Measurements from ENCODE around the gene MSL2.
A peak's percentile ranks its signal among the peaks of the same experiment; 100 is the strongest.
"Not testable (repeated sequence)": the region's sequence is repeated elsewhere in the genome, so short reads cannot be mapped to it uniquely, and the experiment has no call there.

MSL2 gene, protein sequence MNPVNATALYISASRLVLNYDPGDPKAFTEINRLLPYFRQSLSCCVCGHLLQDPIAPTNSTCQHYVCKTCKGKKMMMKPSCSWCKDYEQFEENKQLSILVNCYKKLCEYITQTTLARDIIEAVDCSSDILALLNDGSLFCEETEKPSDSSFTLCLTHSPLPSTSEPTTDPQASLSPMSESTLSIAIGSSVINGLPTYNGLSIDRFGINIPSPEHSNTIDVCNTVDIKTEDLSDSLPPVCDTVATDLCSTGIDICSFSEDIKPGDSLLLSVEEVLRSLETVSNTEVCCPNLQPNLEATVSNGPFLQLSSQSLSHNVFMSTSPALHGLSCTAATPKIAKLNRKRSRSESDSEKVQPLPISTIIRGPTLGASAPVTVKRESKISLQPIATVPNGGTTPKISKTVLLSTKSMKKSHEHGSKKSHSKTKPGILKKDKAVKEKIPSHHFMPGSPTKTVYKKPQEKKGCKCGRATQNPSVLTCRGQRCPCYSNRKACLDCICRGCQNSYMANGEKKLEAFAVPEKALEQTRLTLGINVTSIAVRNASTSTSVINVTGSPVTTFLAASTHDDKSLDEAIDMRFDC

DNA sequence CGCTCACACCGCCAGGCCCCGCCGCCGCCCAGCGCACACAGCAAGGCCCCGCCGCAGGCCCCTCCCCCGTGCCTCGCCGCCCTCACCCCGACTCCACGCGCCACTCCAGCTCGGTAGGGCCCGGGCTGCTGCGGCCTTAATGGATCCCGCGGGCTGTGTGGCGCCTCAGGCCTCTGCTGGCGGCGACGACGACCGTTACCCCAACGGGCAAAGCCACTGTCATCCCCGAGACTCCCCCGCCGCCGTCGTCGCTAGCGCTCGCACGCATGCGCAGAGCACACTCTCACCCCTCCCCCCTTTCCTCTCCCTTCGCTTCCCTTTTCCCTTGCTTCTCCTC, at the start of gene MSL2:
Gene MSL2 (minus strand): TSS at position 272 of the 337 bp plus-strand sequence. CDS start 1,222 bp downstream, outside the sequence.
- no peak for DNase-seq

DNA sequence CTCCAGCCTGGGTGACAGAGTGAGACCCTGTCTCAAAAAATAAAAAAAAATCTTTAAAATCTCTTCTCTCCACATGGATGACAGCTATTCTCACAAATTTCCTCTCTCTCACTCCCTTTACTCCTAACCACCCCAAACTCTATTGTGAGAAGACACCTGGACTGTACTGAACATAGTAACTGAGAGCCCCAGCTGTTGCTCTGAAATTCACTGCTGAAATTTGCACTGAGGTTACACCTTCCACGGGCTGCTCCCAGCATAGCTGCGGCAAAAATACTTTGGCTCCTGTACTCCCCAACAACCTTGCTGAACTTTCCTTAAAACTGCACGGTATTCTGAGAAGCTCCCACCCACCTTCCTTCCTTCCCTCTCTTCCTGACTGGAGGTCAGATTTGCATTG, 49.6 kb upstream of the MSL2 start:
- DNase-seq = no peak

DNA sequence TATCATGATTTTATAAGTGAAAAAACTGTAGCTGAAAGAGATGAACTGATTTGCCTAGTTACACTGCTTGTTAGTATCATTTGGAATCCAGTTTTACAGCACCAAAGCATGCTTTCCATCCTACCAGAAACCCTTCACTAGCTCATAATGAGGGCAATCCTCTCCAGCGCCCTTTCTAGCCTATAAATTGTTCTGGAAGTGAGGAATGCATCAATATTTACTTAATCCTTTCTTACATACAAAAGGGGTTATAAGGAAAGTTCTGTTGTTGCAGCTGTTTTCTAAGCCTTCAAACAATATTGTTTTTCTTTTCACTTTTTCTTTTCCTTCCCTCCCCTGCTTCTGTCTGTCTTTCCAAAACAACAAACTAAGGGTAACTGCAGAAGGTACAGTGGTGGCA, 43.0 kb upstream of the MSL2 start:
- DNase-seq = no peak

DNA sequence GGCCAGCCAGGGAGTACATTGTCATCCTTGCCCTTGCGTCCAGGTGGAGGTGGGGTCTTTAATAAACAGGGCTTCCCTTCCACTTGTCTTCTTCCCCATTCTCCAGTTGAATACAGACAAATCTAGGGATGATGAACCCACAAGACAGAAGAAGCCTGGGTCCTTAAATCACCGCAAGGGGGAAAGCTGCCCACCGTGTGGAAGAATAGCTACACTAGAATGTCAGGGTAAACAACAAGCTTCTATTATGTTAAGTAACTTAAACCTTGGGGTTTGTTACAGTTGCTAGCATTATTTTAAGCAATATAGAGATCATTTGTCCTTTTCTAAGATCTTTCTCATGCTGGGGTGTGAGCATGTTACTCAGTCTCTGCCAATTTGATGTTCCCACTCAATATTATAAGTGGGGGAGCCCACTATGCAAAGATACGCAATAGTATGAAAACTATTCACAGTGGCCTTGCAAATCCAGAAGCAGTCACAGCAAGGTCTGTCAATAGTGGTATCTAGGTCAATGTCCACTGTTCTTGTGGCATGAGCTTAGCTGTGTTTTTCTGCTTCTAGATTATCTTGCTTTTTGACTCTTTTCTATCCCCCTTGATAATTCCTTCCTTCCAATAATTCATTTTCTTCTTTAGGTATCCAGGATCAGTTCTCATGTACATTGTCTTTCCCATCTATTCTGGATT, 42.0 kb upstream of the MSL2 start:
- DNase-seq = no peak

DNA sequence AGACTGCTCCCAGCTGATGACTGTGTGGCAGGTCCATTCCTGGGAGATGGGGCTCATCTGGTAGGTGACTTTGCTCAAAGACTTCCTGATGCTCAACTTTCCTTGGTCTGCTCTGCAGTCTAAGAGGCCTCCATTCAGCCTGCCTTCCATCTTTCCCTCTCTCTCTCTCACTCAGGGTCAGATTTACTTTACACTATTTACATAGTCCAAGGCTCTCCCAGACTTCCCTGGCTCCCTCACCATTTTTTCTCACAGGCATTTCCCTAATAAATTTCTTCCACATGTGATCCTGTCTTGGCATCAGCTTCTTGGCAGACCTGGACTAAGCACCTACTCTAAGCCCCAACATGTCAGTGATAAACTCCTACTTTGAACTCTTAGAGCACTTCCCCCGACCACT, 41.0 kb upstream of the MSL2 start:
- no peak for DNase-seq

DNA sequence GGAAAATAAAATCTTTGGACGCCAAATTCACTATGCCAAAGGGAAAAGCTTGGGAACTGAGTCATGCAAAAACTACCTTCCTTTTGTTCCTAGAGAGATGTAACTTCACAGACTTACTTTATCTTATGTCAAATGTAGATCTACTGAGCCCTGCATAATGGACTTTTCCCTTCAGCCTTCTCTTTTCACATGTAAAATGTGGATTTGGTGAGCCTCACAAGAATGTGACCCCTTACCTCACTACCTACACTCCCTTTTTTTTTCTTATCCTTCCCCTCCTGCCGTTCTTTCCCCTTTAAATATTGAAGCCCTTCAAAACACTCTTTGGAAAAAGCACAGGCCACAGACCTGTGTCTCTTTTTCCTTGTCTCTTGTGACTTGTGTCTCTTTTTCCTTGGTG, 40.0 kb upstream of the MSL2 start:
- no peak for DNase-seq

DNA sequence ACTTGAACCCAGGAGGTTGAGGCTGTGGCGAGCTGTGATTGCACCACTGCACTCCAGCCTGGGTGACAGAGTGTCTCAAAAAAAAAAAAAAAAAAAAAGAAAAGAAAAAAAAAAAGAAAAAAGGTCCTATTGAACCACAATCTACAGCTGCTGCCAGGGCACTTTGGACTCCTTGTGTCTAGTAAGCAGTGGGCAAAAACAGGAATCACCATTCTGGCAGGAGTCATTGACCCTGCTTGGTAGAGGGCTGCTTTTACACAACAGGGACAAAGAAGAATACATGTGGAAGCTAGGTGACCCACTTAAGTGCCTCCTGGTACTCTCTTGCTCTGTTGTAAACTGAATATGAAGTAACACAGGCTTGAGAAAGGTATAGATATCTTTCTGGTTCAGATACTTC, 39.4 kb upstream of the MSL2 start:
- no peak for DNase-seq

DNA sequence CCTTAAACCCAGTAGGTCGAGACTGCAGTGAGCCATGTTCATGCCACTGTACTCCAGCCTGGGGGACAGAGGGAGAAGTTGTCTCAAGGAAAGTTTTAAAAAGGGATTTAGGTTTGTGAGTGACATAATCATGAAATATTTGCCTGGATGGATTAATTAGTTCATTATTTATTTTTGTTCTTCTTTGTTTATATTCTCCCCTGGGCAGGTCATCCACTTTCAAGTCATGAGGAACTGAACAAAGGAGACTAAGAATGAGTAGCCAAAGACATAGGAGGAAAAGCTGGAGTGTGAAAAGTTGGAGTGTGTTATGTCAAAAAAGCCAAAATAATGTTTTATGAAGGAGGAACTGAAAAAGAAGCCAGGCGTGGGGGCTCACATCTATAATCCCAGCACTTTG, 36.3 kb upstream of the MSL2 start:
- DNase-seq = no peak

DNA sequence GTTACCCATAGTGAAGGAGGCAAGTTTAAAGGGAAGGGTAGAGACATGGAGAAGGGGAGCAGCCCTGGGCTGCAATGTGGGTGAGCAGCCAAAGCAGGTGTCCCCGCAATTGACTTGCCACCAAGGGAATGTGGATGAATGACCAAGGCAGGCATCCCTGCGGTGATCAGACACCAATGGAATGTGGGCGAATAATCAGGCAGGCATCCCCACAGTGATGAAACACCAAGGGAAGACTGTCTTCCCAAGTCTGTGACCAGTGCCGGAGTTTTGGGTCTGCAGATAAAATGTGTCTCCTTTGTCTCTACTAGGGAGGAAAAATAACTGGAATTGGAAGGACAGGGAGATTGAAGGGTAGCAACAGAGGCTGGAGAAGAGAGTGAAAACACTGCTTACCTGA, 26.6 kb upstream of the MSL2 start:
- not testable (repeated sequence) for DNase-seq

DNA sequence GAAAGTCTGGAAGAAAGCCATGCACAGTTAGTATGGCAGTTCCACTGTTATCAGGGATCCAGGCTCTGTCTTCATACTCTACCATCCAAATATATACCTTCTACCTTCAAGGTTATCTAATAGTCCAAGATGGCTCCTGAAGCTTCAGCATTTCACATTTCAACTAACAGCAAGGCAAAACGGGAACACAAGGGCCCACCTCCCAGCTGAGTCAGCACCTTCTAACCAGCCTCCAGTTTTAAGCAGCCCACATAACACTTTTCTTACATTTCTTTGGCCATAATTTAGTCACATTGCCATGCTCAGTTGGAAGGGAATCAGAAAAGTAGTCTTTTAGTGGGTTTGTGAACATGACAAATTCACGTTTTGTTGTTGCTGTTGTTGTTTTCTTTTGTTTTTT, 15.4 kb upstream of the MSL2 start:
- DNase-seq = no peak

DNA sequence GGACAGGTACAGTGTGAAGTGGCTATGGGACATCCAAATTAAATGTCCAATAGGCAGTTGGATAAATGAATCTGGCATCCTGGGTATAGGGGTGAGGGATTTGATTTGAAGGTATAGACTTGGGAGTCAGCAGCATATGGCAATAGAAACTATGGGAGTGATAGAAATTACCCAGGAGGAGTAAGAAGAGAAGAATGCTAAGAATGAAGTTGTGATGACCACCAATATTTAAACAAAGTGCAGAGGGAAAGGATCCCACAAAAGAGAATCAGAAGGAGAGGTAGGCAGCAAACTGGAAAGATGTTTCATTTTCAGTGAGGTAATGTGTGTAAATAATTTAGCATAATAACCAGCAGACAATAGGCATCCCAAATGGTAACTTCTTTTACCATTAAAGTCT, 13.8 kb upstream of the MSL2 start:
- no peak for DNase-seq

DNA sequence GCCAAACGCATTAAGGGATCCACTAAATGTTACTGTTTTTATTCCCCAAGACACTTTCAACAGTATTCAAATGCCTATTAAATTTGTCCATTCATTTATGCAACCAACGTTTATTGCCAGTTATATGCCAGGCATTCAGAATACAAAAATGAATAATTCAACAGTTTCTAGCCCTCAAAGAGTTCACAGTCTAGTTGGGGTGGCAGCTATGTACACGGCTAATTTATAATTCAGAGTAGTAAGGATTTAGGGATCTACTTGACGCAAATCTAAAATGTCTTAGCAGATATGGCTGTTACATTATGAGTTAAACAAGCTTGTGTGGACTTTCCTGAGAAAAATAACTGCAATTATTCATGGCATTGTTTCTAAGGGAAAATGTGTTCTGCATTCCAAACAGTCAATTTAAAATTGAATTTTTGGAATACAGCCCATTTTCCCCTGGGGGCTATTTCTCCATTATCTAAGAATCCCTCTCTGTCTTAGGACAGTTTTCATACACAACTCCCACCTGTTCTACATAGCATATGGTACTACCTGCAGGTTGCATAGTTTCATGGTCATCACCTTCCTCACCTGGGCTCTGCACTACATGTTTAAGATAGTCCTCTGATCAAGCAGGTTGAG, 11.5 kb upstream of the MSL2 start:
- DNase-seq = no peak

DNA sequence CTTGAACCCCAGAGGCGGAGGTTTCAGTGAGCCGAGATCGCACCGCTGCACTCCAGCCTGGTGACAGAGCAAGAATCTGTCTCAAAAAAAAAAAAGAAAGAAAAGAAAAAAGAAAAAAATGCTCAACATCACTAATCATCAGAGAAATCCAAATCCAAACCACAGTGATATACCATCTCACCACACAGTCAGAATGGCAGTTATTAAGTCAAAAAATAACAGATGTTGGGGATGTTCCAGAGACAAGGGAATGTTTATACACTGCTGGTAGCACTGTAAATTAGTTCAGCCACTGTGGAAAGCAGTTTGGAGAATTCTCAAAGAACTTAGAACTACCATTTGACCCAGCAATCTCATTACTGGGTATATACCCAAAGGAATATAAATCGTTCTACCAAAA, 3.1 kb upstream of the MSL2 start:
- DNase-seq = not testable (repeated sequence)

DNA sequence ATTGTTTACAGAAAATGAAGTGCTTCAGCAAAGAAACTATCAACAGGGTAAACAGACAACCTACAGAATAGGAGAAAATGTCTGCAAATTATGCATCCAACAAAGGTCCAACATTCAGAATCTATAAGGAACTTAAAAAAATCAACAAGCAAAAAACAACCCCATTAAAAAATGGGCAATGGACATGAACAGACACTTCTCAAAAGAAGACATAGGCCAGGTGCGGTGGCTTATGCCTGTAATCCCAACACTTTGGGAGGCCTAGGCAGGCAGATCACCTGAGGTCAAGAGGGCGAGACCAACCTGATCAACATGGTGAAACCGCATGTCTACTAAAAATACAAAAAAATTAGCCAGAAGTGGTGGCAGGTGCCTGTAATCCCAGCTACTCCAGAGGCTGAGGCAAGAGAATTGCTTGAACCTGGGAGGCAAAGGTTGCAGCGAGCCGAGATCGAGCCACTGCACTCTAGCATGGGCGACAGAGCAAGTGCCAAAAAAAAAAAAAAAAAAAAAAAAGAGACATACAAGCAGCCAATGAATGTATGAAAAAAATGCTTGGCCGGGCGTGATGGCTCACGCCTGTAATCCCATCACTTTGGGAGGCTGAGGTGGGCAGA, 2.4 kb upstream of the MSL2 start:
- not testable (repeated sequence) for DNase-seq

DNA sequence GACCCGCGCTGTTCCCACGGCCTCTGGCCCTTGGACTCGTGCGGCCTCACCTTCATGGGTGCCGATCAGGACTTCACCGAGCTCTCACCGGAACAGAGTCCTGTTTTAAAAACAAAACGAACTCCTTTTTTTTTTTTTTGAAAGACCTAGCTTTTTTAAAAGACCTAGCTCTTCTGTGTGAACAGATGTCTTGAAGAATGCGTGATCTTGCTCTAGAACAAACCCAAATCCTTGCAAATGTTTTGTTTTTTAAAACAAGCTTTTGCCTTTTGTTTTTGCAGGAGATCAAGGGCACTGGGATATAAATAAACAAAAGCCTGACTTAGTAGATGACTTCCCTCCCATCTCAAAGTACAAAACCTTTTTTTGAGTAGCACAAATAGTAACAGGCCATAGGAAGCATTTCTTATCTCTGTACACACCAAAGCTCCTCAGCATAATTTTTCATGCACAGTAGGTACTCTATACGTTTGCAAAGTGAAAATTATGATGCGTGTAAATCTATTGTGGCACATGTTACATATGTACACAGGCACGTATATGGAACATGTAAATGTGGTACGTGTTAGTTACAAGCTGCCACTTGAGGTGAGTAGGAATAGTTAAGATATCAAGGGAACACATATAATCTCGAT, 1.1 kb upstream of the MSL2 start:
- no peak for DNase-seq

DNA sequence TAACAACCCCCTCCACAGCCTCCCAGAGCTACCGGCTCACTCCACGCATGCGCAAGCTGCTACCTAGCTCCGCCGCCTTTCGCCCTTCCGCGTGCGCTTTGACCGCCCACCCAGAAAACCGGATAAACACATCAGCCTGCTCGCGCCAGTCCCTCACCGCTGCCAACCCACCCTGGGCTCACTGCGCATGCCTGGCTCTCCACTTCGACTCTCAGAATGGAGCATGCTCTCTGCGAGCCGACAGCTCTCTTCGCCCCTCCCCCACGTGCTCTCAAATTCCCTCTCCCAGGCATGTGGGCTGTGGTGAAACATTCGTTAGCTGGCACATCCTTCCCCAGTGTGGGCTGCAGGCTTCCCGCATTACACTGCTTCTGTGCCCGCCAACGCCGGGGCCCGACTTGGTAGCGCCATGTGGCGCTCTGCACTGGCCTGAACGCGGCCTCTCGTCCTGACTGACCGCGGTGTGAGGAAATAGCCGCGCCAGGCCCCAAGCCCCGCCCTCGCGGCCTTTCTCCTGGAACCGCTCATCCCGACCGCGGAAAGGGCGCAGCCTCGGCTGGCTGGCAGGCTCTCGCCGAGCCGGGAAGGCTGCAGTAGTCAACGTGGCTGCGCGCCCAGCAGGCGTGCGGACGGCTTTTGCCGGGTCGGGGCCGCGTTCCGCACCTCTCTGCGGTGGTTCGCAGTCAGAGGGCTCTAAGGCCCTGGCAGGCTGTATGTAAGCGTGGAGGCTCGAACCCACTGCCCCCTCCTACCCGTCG, 445 bp upstream of the MSL2 start:
- DNase-seq = peak; percentile 100

DNA sequence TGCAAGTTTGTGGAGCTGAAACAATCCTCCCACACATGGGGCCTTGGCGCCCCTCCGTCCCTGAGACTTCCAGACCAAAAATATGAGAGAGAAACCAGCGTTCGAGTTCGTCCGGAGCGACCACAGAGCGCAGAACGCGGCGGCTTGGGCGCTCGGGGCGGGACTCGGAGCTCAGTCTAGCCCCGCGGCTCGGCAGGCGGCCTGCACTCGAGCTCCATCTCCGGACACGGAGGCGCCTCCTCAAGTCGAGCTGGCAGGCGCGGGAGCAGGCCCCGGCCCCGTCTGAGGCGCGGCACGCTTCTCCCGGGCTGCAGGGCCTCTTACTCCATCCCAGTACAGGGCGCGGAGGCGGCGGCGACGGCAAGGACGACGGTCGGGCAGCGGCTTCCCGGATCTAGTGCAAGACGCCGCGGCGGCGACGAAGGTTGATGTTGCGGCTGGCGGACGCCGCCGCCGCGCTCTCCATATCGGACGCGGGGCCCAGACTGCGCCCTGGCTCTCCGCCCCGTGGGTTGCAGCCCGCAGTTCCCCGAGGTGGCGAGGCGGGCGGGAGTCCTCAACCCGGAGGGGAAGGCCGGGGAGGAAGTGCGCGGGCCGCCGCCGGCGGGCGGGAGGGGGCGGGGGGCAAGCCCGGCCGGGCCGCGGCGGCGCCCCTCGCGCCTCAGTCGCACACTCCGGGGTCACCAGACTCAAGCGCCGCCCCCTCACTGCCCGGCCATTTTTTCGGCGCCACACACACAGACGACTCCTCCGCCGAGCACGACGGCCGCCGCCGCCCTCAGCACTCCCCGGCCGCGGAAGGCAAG, 674 bp downstream of the MSL2 start:
- peak; percentile 81 for DNase-seq

DNA sequence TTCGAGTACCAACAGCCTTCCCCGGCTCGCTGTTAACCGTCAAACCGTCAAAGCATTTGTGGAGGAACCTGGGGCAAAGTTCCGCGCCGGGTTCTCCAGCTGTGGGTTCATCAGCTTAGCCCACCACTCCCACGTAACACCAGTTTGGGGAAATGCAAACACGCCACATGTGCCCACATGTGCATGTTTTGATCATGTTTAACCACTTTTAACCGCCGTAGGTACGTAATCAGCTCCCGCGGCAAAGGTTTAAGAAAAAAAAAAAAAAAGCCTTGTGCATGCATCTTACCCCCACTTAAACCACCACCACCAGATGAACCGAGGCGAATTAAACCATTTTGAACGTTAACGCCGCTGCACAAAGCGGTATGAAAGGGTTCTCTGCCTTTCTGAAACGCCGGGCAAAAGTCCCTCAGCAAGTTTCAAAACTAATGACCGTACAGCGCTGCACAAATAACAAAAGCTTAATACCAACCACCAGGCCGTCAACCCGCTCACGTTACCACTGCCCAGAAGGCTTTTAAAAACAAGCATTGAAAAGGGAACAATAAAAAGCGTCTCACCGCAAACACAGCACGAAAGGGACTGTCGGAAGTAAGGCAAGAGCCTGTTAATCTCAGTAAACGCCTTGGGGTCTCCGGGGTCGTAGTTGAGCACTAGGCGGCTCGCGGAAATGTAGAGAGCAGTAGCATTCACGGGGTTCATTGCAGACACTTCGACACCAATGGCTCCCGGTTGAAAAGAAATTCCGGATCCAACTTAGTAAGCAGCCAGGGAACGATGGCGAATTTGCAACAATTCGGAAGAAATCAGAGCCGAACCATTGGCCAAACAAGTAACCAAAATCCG, 1.5 kb downstream of the MSL2 start:
- peak; percentile 73 for DNase-seq

DNA sequence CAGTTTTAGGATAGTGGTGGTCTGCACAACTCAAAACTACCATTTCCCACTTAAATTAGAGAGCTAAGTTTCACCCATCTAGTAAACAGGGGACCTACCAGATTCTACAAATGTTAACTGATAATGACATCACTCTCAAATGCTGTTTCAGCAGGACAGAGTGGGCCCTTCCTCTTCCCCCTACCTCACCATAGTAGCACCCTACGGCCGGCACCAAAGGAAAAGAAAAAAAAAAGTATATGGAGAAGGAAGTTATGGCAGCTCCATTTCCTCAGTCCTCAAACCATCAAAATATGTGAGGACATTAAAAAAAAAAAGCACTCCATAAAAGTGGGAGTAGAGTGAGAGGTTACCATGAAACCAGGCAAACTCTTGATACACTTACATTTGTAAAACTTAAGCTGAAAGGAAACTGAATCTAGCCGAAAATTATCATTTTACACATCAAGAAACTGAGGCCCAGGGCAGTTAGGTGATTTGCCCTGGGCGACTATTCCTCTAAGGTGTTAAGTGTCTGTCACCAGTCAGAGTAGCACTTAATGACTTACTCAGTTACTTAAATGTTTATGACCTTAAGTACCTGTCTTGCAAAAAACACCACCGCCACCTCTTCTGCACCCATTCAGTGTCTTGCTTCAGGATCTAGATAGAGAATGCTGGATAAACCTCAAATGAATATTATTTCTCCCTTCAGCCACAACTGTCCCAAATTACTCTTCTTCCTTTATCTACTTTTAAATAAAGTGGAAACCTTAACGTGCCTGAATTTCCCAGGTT, 2.7 kb downstream of the MSL2 start:
- DNase-seq = no peak

All from activated CD4-positive, alpha-beta T cell treated with anti-CD3 and anti-CD28 coated beads for 48 hours (primary cell).